Stimulated activated naive CD4-positive, alpha-beta T cell treated with Interleukin-2 at 50 U/mL for 16 hours (primary cell): ENCODE results near the gene ANKRA2.
A peak's percentile ranks its signal among the peaks of the same experiment; 100 is the strongest.
"Not testable (repeated sequence)": the region's sequence is repeated elsewhere in the genome, so short reads cannot be mapped to it uniquely, and the experiment has no call there.

Experiments
- DNase-seq: peaks from one replicate; lab custom pipeline; 2025; lab: John Stamatoyannopoulos, UW

Gene ANKRA2

DNA sequence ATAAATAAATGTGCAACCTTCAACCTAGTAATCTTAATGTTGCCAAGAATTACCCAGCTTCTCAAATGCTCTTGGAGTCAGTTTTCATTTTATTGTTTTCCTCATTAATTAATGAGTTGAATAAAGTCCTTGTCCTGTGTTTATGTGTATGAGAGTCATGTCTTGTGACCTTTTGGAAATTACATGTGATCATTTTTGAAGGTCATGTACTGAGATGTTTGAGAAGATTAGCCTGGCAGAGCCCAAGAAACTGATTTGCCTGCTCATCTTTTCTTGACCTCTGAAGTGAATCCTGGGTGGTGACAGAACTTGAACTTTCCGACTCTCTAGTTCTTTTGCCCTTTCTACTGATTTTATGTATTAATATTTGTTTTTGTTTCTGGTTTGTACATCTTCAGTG lies 15.4 kb downstream of the ANKRA2 start:
- DNase-seq = no peak

- DNase-seq = no peak
Measured at GRCh38 chr5:73545403-73545779, 20.0 kb downstream of the ANKRA2 start.

DNA sequence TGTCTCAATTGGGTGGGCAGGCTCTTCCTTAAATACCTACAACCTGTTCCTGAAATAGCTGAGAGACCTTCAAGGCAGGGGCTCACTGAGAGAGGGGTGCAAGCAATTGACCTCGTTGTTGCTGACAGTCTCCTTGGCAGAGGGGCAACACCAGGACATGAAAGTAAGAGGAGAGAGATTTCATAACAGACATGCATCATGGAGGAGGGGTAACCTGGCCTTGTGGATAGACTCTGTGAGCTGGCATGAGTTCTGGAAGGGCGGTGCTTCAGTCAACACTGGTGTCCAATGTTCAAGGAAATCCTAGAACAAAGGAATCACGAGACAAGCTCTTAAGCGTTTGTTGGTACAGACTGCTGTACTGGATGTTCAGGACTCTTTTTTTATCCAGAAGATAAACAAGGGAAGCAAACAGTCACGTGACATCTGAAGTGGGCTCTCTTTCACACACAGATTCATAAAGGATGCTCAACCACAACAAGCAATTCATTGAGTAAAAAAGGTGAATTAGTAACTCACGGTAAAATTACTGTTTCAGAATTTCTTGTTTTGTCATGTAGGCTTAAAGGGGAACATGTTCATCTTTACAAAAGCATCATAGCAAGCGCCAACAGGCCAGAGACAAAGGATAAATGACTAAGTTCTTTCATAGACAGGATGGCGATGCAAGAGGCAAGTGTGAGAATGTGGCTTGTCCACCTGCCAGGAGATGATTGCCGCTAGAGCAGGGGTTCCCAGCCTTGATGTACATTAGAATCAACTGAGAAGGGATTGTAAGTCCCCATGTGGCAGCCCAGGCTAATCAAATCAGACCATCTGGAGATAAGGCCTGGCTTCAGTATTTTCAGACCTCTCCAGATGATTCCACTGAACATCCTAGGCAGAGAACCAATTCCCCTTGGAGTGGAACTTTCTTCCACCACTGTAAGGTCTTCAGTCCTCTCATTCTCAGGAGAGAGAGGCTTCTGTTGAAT lies 20.7 kb downstream of the ANKRA2 start:
- DNase-seq = no peak

- DNase-seq = no peak
Measured at GRCh38 chr5:73542020-73542419, 23.4 kb downstream of the ANKRA2 start.

DNA sequence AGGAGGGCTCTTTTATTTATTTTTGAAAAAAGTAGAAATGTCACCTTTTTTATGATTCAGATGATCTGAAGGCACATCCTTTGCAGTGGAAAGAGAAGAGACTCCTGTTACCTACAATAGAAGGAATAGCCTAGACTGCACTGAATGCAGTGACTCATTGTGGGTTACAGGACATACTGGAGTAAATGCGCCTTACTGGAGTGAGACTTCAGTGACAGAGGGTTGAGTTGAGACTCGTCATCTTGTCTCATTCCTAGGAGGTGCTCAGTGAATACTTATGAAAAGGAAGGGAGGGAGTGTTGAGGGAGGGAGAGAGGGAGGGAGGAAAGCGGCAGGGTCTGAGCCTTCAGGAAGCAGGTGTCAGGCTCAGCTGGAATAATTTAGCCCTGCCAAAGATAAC lies 25.2 kb downstream of the ANKRA2 start:
- no peak for DNase-seq

GRCh38 chr5:73539730-73540129 lies 25.7 kb downstream of the ANKRA2 start:
- DNase-seq = no peak

DNA sequence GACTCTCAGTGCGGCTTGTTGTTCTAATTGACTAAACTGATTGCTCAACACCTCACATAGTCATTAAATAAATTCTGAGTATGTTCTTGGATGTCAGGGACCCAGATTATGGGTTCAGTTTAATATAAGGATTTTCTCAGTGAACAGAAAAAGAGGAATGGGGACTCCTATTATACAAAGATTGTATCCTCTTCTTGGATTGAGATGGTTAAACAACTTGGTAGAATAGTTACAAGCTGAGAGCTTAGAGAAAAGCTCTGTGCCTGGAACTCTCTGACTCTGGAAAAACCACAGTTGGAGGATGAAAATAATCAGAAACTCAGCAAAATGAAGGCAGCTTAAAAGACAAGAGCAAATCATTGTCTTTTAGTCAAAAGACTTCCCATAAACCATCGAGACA lies 30.5 kb downstream of the ANKRA2 start:
- no peak for DNase-seq

DNA sequence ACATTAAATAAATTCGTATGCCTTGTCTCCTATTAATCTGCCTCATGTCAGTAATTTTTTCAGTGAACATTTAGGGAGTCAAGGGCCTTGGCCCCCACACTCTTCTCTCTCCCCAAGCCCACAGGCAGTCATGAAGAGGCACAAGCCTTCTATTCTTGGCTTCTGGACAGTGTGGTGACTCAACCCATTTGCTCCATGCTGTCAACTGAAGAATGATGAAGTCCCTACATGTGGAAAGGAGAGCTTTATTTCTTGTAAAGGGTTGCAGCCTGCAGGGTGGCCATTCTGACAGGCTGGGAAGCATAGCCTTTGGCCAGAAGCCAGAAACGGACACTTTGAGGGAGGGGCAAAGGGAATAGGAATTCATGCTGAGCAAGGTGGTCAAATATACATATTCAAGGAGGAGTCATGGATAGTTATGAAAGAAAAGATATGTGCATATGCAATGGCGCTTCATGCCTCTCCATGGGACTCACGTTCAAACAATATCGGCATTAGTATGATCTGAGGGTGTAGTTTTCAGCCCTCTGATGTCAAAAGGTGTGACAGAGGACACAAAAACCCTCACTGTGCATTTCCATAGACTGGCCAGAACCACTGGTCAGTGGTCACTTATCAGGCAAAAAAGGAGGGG lies 31.3 kb downstream of the ANKRA2 start:
- no peak for DNase-seq

GRCh38 chr5:73532195-73532594 lies 33.2 kb downstream of the ANKRA2 start:
- DNase-seq = no peak

DNA sequence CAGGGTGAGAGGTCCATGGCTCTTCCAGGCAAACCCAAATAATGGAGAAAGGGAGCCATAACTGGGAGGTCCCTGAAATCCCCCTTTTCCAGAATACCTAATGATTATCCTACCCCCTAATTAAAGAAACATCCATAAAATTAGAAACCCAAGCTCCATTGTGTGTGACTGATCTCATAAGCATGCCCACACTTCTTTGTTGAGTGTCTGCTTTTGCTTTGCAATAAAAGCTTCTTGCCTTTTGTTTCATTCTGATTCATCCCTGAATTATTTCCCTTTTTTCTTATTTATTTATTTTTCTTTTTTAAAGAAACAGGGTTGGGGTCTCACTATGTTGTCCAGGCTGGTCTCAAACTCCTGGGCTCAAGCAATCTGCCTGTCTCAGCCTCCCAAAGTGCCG lies 34.1 kb downstream of the ANKRA2 start:
- DNase-seq = no peak

DNA sequence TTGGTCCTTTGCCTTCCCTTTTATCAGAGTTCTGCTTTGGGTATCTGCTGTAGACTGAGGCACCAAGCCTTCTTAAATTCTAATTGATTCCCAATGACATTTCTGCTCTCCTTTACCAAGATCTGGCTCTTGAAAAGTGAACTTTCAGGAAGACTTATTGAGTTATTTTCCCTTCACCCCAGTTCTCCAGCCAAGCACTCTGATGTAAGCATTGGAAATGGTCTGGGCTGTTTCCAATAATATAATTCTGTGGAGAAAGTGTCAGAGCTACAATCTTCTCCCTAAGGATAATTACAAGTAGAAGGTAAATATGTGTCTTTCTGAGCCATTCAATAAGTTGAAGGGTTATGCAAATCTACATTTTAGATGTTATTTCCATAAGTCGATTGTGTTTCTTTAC lies 36.4 kb downstream of the ANKRA2 start:
- DNase-seq = no peak

- no peak for DNase-seq
Measured at GRCh38 chr5:73528248-73528647, 37.2 kb downstream of the ANKRA2 start.

DNA sequence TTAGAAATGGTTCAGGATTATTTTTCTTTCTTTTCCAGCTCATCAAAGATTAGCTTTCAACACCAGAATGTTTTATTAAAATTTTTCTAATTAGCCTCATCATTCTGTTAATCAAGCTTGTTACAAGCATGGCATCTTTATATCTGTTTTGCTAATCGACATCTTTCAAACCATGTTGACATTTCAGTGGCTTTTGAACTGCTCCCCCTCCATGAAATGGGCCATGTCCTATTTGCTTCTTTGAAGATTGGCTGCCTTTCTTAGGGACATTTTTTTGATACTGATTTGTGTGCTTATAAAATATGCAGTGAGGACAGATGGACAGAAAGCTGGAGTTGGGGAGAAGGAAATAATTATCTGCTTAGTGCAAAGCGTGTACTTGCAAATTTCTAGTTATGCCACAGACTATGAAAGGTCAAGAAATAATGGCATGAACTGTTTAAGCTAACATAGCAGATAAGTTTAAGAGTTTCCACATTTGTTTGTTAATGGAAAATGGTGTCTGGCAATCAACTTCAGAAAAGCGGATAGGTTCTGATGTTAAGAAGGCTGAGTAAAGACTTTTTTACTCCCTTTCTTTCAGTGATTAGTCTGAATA lies 39.7 kb downstream of the ANKRA2 start:
- no peak for DNase-seq

- DNase-seq = no peak
Measured at GRCh38 chr5:73523861-73524260, 41.6 kb downstream of the ANKRA2 start.

- no peak for DNase-seq
Measured at GRCh38 chr5:73522989-73523388, 42.5 kb downstream of the ANKRA2 start.

- peak; percentile 48 for DNase-seq
Measured at GRCh38 chr5:73519531-73520283, 45.7 kb downstream of the ANKRA2 start.

DNA sequence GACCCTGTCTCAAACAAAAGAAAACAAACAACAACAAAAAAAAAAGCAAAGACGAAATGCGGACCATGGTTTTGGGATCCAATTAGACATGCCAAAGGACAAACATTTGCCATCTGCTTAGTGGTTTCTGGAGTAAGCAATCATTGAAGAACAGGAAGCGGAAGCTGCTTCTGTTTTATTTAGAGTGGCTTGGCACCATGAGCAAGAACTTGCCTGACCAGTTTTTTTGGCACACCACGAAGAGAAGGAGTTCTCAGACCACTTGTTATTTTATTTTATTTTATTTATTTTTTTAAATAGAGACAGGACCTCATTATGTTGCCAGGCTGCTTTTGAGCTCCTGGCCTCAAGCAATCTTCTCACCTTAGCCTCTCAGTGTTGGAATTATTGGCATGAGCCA lies 50.2 kb downstream of the ANKRA2 start:
- DNase-seq = no peak

DNA sequence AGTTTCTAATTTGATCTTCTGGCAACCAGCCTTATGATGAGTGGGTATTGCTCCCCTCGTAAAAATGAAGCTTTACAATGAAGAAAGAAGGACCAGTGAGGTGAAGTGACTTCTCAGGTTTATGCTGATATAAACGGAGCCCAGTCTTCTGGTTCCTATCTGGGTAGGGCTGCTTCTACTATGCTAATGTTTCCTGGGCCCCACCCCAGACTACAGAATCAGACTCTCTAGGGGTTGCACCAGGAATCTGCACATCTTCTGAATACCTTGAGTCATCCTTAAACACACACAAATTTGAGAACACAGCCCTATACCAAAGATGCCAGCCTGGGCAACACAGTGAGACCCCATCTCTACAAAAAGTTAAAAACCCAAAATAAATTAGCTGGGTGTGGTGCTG lies 51.0 kb downstream of the ANKRA2 start:
- DNase-seq = no peak

- no peak for DNase-seq
Measured at GRCh38 chr5:73513996-73514395, 51.4 kb downstream of the ANKRA2 start.

- DNase-seq = not testable (repeated sequence)
Measured at GRCh38 chr5:73508521-73508920, 56.9 kb downstream of the ANKRA2 start.

DNA sequence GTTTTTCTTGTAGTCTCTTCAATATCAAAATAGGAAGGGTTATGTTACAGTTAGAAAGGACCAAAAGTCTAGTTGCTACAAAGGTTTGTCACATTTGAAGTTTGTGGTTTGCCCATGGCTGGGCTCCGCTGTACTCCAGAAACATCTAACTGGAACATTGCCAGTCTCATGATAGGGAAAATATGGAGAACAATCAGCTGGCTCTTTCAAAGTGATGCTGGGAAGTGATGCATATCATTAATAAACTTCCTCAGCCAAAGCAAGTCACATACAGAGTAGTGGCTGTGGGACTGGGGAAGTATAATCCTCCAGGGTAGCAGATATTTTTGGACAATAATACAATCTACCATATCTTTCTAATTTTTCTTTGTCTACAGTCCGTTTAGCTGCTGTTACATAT lies 58.4 kb downstream of the ANKRA2 start:
- DNase-seq = no peak

GRCh38 chr5:73506459-73506955 lies 58.9 kb downstream of the ANKRA2 start:
- DNase-seq = no peak
